Stimulated activated CD8-positive, alpha-beta memory T cell treated with anti-CD3 and anti-CD28 coated beads, Interleukin-12 subunit alpha, Interleukin-12 subunit beta, amount 100 ng/mL, for 4 hours (primary cell): ENCODE data around the gene LAIR2.

Experiments used
- DNase-seq: peaks from one replicate; pipeline ENCODE4 v3.0.0-alpha.2; 2020; ENCODE audit warnings: low read depth

The LAIR2 gene

GRCh38 chr19:54502518-54503048 lies at the start of gene LAIR2:
TSS of gene LAIR2 (plus strand) at chr19:54502831. CDS start at chr19:54502919, 88 bp downstream.
- no peak for DNase-seq

- no peak for DNase-seq
Observed at GRCh38 chr19:54453921-54454780, 48.5 kb upstream of the LAIR2 start.

GRCh38 chr19:54454781-54455675 lies 47.6 kb upstream of the LAIR2 start:
- no peak for DNase-seq

- no peak for DNase-seq
Observed at GRCh38 chr19:54455786-54456422, 46.7 kb upstream of the LAIR2 start.

- no peak for DNase-seq
Observed at GRCh38 chr19:54456423-54457373, 45.9 kb upstream of the LAIR2 start.

GRCh38 chr19:54457773-54458647 lies 44.6 kb upstream of the LAIR2 start:
- no peak for DNase-seq

- DNase-seq = no peak
Observed at GRCh38 chr19:54458648-54459281, 43.9 kb upstream of the LAIR2 start.

- DNase-seq = no peak
Observed at GRCh38 chr19:54459282-54460229, 43.1 kb upstream of the LAIR2 start.

- DNase-seq = no peak
Observed at GRCh38 chr19:54460230-54461005, 42.2 kb upstream of the LAIR2 start.

- DNase-seq = no peak
Observed at GRCh38 chr19:54461210-54461609, 41.4 kb upstream of the LAIR2 start.

- no peak for DNase-seq
Observed at GRCh38 chr19:54461613-54462012, 41.0 kb upstream of the LAIR2 start.

GRCh38 chr19:54462047-54462654 lies 40.5 kb upstream of the LAIR2 start:
- no peak for DNase-seq

- peak; percentile 47 for DNase-seq
Observed at GRCh38 chr19:54462655-54463530, 39.7 kb upstream of the LAIR2 start.

- peak; percentile 76 for DNase-seq
Observed at GRCh38 chr19:54463531-54464043, 39.0 kb upstream of the LAIR2 start, which contains the start of gene LENG9. TSS of gene LENG9 (minus strand) at chr19:54463778. CDS start at chr19:54463526, 252 bp downstream.

GRCh38 chr19:54464044-54464629 lies 38.5 kb upstream of the LAIR2 start:
- peak; percentile 51 for DNase-seq
